HG03045 (cell line): ENCODE measurements around the gene SLC2A5.
"Not testable (repeated sequence)": the region's sequence is repeated elsewhere in the genome, so short reads cannot be mapped to it uniquely, and the experiment has no call there.

ENCODE experiments used
- ATAC-seq: cut with Tn5 transposase; IDR thresholded peaks from one replicate; pipeline ENCODE4 v1.9.1; 2021; ENCODE audit warnings: mild to moderate bottlenecking, moderate library complexity; ENCODE audit not compliant: unreplicated experiment

Gene SLC2A5, protein sequence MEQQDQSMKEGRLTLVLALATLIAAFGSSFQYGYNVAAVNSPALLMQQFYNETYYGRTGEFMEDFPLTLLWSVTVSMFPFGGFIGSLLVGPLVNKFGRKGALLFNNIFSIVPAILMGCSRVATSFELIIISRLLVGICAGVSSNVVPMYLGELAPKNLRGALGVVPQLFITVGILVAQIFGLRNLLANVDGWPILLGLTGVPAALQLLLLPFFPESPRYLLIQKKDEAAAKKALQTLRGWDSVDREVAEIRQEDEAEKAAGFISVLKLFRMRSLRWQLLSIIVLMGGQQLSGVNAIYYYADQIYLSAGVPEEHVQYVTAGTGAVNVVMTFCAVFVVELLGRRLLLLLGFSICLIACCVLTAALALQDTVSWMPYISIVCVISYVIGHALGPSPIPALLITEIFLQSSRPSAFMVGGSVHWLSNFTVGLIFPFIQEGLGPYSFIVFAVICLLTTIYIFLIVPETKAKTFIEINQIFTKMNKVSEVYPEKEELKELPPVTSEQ

DNA sequence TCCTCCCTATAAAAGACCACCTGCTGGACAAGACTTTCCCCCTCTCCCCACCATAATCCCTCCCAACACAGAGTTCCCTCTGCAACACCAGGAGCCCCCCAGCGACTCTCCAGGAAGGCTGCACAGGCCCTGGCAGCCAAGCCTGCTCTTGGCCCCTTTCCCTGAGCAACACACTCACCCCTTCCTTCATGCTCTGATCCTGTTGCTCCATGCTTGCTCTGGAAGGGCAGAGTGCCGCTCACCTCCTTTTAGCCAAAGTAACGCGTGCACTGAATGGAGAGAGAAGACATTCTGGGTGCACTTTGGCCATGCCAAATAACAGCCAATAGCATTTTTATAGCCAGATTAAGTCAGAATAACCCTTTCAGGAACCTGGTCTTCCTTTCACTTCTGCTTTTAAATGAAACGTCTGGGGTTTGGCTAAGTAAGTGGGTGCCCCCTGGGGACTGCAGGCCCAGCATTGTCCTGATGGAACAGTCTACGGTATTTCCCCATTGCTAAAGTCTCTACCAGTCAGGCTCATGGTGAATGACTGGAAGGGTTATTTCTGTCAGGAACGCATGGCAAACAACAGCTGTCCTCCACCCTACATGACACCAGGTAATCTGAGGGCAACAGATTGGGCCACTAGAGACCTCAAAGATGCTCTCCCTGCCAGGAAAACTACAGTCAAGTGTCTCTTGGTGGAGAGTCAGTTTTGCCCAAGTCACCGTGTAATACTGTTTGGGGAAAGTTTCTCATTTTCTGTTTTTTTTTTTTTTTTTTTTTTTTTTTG is at the start of gene SLC2A5:
Gene SLC2A5, minus strand, starts transcription at position 310 of the 775 bp plus-strand sequence. Its CDS starts 99 bp downstream, at position 211.
- peak; percentile 87 for ATAC-seq

DNA sequence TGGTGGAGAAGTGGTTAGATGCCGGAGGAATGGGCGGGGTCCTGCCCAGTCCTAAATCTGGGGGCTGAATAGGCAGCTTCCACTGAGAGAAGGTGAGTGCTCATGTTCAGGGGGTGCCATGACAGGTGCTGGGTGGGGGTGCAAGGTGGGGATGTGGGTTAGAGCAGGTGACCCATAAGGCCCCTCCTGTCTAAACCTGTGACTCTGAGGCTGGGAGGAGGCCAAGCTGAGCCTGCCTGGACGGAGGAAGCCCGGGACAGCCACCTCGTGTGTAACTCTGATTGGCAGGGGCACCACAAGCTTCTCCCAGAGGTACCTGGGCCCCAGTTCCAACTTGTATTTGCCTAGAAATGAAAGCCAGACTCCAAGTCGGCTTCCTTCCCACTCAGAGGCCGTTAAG is 48.8 kb upstream of the SLC2A5 start:
- ATAC-seq: no peak

DNA sequence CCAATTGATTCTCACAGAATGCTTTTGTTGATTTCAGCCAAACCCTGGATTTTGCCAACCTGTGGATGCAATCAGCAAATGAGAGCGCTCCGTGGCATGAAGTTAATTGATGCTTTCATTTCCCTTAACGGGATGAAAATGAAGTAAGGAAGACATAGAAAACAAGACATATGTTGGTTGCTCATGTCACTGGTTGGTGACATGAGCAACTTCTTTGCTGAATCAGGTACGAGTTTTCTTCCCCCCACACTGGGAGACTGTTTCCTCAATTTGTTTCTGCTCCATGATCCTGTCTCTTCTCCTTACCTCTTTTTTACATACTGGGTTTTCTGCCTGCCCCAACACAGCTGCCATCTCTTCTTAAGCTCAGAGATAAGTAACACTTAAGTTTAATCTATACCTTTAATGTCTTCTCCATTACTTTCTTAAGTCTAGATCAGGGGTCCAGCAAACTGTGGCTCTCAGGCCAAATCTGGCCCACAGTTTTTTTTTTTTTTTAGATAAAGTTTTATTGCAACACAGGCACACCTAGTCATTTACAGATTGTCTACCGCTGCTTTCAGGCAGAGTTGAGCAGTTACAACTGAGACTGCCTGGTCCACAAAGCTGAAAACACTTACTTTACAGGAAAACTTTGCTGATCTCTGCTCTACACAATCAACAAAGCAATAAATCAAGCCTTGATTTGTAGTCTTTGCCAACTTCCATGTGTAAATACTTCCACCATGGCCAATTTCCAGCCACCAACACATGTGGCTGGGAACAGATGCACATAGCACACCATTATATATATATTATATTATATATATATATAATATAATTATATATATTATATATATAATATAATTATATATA is 46.1 kb upstream of the SLC2A5 start:
- ATAC-seq: no peak

DNA sequence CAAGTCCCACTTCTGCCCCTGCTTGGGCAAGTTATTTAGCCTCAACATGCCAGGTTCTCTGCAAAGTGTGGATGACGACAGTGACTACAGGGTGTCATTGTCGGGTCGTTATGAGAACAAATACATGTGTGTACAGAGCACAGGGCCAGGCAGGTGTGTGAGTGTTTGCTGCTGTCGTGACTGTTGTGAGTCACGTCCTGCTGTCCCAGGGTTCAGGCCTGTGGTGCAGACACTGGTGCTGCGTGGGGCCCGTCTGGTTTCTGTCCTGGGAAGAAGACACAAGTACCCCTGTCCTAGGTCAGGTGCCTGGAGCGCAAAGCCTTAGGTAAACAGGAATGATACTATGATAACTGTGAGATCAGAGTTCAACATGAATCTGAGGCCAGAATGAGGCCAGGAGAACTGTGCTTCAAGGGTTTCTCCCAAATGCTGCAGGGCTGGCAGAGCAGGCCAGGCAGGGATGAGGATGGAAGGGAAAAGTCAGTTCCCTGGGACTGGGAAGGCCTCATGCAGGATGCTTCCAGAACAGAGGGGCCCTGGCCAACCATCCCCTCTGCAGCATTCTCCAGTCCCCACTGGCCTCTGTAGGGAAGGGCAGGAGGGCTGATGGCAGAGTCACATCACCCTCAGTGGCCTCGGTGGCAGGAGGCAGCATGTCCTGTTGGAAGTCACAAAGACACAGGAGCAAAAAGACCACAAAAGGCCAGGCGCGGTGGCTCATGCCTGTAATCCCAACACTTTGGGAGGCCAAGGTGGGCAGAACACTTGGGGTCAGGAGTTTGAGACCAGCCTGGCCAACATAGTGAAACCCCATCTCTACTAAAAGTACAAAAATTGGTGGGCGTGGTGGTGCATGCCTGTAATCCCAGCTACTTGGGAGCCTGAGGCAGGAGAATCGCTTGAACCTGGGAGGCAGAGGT is 43.8 kb upstream of the SLC2A5 start:
- no peak for ATAC-seq

DNA sequence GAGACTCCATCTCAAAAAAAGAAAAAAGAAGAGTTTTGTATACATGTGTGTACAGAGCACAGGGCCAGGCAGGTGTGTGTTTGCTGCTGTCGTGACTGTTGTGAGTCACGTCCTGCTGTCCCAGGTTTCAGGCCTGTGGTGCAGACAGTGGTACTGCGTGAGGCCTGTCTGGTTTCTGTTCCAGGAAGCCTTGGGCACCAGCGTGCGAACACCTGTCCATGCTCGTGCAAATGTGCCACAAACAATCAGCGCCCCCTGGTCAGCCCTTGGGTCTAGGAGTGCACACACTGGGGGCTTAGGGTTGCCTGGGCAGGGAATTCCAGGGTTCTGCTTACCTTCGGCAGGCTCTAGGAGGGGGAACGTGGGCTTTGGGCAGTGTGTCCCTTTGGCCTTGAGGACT is 42.5 kb upstream of the SLC2A5 start:
- ATAC-seq: no peak

DNA sequence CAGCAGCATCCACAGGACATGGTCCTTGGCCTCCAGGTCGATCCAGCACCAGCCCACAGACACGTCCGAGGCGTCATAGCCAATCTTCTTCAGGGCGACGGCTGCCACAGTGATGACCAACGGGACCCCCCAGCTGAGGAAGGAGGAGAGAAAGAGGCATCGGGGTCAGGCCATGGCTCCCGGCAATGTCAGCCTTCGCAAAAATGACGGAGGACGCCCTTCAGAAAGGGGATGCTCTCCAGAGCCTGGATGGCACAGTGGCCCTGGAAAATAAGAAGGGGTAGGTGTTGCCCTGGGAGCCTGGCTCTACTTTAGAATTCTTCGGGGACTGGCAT is 41.9 kb upstream of the SLC2A5 start:
- no peak for ATAC-seq

DNA sequence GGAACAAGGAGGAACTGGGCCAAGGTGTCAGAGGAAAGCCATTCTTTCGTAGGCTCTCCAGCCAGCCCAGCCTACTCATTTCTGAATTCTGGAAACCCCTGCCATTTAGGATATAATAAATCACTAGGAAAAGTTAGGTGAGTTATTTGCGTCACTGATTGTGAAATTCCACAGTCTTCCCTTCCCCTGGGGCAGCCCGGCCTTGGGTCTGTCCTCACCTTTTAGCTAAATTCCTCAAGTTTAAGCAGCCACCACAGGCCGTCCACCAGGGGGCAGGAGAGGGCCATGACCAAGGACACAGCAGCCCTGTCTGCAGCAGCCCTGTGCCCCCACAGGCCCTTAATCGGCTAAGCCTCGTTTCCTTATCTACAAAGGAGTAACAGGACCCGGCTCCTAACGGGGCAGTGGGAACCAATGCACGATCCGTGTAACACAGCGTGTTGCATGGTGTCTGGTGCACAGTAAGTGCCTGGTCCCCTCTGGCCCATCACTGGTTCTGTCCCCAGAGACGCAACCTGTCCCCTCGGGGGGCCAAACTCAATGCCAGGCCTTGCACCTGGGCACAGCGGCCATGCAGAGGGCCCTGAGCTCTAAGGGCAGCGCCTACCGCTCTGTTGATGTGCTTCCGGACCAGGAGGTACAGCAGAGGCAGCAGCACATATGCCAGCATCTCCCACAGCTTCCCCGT is 41.4 kb upstream of the SLC2A5 start:
- no peak for ATAC-seq

DNA sequence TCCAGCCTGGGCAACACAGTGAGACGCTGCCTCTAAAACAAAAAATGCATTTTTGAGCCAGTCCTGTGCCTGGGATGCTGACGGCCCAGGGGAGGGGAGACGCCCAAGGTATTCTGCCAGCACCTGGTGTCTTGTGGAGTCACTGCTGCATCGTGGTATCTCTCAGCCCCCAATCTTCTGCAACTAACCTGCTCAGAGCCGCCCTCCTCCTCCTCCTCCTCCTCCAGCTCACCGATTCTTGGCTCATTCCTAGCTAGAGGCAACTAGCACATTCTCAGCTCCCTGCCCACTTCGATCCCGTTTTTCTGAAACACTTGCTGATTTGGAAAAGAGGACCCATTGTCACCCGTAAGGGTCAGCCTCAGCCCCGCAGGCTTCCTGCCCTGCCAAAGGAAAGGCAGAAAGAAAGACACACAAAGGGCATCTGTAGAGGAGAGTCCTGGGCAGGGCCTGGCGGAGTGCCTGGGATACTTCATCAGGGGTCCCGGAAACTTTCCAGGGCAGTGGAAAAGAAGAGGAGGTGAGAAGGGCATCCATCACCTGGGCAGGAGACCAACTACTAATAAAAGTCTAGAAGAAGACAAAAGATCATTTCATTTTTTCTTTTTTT is 38.7 kb upstream of the SLC2A5 start:
- ATAC-seq: no peak

DNA sequence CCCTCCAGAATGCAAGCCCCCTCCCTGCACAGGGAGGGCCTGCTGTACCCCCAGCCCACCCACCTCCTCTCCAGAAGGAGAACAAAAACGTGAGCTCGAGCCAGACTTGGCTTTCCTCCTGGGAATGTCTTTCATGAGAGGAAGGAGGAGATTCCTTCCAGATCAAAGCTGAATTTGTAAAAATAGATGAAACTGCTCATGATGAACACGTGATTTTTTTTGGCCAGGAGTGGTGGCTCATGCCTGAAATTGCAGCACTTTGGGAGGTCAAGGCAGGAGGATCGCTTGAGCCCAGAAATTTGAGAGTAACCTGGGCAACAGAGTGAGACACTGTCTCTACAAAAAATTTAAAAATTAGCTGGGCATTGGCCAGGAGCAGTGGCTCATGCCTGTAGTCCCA is 37.7 kb upstream of the SLC2A5 start:
- ATAC-seq: no peak

DNA sequence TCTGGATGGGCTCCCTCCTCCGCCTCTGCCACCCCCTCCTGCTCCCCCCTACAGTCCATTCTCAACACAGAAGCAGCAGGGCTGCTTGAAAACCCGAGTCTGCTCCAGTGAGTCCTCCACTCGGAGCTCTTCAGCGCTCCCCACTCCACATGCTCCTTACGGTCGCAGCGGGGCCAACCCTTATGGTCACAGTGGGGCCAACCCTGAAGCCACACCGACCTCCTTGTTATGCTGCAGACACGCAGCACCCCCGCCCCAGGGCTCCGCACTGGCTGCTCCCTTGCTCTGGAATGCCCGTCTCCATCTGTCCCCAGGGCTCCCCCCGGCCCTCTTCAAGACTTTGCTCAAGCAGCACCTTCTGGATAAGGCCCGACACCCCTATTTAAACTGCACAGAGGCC is 36.9 kb upstream of the SLC2A5 start:
- no peak for ATAC-seq

DNA sequence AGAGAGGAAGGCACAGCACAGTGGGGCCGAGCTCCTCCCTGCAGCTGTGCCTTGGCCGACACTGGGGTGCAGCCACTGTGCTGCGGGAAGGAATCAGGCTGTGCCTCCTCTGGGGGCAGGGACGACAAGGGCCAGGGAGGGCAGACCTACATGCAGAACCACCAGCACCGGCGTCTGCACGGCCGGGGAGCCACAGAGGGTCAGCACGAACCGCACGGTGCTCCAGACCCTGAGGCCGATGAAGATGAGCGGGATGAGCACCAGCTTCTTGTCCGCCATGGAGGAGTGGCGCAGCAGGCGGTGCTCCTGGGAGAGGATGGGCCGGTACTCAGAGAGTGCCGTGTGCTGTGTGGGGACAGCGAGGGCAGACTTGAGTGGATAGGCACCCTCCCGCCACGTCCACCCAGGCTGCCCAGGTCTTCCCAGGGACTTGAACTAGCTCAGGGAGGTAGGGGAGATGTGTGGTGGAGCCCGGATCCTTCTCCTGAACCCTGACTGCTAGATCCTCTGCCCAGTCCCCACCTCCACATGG is 36.0 kb upstream of the SLC2A5 start:
- no peak for ATAC-seq

DNA sequence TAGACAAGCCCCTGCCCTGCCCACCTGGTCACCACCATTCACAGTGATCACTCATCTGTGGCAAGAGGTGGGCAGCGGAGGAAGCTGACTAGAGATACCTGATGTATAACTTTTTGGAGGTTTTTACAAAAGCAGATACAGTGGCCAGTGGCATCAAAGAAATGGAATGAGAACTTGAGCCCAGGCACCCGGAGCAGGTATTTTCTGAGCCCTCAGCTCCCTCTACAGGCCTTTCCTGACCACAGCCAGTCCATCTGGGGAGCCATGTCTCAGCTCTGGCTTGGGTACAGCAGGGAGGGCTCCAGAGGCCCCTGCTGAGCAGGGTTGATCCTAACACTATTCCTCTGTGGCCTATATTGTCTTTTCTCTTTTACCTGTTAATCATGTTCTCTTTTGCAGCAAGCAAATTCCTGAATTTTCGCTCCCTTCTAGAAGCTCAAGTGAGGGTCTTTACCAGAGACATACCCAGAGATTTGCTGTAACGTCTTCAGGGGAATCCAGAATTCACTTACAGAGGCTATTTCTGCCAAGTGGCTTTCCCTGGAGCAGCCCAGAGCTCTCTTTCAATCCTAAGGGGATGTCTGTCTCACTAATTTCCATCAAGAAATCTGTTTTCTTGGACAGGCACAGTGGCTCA is 32.2 kb upstream of the SLC2A5 start:
- ATAC-seq: no peak

DNA sequence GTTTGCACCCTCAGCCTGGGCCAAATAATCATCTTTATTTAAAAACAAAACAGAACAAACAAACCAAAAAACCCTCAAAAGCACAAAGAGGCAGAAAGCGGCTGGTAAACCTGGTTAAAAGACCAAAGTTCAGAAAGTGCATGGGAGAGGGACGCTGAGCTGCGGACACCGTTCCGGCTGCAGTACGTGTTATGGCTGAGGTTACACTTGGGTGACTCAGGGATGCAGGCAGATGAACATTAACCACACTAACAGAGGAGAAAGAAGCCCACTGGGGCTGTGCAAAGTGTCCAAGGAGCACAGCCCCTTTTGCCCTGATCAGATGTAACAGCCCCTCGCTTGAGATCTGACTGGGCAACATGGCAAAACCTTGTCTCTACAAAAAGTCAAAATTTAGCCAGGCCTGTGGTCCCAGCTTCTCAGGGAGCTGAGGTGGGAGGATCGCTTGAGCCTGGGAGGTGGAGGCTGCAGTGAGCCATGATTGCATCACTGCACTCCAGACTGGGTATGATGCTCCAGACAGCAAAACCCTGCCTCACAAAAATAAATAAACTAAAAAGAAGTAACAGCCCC is 31.1 kb upstream of the SLC2A5 start:
- ATAC-seq: no peak

DNA sequence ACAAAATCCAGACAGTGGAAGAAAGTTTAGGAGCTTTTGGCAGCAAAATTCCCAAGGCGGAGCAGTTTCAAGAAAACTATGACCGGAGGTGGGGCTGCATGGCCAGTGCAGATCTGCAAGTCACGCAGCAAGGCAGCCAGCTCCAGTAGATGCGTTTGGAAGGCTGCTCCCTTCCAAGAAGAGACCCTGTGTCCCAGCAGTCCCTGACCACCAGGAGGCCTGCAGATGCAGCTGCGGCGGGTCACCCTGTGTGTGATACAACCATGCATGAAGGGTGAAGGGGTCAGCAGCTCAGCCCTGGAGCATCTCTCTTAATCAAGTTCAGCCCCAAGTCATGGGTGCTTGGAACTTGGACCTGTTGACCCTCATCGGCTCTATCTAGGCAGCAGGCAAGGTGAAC is 30.1 kb upstream of the SLC2A5 start:
- no peak for ATAC-seq

DNA sequence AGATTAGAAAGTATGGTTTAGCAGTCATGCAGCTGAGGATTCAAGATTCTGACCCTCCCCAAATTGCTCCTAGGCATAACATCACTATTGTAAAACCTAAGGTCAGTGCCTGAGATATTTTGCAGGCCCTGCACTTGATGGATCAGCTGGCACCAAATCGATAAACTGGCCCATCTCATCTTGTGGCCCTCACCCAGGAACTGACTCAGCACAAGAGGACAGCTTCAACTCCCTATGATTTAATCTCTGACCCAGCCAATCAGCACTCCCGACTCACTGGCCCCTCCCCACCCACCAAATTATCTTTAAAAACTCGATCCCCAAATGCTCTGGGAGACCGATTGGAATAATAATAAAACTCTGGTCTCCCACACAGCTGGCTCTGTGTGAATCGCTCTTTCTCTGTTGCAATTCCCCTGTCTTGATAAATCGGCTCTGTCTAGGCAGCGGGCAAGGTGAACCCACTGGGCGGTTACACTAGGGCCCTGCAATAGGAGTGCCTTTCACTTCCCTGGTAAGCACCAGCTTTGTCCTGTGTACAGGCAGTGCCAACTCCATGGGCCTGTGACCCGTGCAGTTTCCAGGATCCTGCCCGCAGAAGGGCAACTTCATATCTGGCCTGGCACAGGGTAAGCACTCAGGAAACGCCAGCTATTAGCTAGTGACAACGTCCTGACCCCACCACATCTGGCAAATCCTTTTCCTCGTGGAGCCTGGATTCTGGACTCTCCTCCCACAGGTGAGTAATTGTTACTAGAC is 28.7 kb upstream of the SLC2A5 start:
- no peak for ATAC-seq

DNA sequence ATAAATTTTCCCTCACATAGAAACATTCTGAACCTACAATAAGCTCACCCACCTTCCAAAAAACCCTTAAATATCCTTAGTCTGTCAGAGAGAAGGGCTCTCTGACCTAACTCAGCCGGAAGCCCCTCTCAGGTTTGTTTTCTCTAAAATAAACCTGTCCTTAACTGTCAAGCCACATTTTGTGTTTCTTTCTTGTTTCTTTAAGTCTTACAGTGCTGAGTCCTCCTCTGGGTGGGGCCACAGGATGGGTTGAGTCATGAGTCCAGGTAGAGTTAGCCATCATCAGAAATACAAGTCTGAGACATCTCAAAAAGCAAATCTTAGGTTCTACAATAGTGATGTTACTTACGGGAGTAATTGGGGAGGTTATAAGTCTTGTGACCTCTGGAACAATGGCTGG is 26.4 kb upstream of the SLC2A5 start:
- ATAC-seq: no peak

DNA sequence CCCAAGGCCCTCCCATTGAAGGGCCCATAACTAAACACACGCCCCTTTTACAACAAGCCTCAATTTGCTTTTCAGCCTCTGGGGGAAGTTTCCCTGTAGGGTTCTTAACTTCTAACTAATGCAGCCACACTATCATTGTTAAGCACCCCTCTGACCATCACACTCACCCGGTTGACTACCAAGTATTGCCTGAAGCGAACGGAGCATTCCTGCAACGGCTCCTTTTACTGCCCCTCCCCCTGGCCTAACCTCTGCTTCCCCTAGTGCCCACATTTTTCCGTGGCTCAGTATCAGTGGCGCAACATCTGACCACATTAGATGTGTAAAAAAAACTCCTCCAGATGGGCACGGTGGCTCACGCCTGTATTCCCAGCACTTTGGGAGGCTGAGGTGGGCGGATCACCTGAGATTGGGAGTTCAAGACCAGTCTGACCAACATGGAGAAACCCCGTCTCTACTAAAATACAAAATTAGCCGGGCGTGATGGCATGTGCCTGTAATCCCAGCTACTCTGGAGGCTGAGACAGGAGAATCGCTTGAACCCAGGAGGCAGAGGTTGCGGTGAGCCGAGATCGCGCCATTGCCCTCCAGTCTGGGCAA is 24.7 kb upstream of the SLC2A5 start:
- ATAC-seq: not testable (repeated sequence)
